NB4 (cell line): Measurements from ENCODE around the gene GAS5.

Experiments used
- CTCF ChIP-seq: IDR thresholded peaks from one replicate; pipeline ENCODE4 v1.5.1; 2012; ENCODE audit warnings: low read depth, low read length
- MAX ChIP-seq: IDR thresholded peaks from 2 replicates; pipeline ENCODE4 v1.6.1; 2011; ENCODE audit warnings: low read depth, low read length
- MYC ChIP-seq: IDR thresholded peaks from 2 replicates; pipeline ENCODE4 v1.6.1; 2011; ENCODE audit warnings: low read depth, low read length
- POLR2A ChIP-seq: IDR thresholded peaks from 2 replicates; pipeline ENCODE4 v1.6.1; 2011; ENCODE audit warnings: mild to moderate bottlenecking; ENCODE audit not compliant: insufficient read length; ENCODE audit errors: extremely low read depth

- no peak for TF ChIP-seq CTCF
- no peak for TF ChIP-seq POLR2A
- no peak for TF ChIP-seq MYC
- TF ChIP-seq MAX, result no peak
These were observed 2.7 kb upstream of the GAS5 start for GRCh38 chr1:173870252-173871075.
